NCI-H1417 treated with DMSO at 0.1 percent for 48 hours (cell line): ENCODE measurements around the gene UBXN2A.

Experiments used
- DNase-seq: peaks from one replicate; lab custom pipeline; 2025; lab: John Stamatoyannopoulos, UW

Gene UBXN2A, protein sequence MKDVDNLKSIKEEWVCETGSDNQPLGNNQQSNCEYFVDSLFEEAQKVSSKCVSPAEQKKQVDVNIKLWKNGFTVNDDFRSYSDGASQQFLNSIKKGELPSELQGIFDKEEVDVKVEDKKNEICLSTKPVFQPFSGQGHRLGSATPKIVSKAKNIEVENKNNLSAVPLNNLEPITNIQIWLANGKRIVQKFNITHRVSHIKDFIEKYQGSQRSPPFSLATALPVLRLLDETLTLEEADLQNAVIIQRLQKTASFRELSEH

DNA sequence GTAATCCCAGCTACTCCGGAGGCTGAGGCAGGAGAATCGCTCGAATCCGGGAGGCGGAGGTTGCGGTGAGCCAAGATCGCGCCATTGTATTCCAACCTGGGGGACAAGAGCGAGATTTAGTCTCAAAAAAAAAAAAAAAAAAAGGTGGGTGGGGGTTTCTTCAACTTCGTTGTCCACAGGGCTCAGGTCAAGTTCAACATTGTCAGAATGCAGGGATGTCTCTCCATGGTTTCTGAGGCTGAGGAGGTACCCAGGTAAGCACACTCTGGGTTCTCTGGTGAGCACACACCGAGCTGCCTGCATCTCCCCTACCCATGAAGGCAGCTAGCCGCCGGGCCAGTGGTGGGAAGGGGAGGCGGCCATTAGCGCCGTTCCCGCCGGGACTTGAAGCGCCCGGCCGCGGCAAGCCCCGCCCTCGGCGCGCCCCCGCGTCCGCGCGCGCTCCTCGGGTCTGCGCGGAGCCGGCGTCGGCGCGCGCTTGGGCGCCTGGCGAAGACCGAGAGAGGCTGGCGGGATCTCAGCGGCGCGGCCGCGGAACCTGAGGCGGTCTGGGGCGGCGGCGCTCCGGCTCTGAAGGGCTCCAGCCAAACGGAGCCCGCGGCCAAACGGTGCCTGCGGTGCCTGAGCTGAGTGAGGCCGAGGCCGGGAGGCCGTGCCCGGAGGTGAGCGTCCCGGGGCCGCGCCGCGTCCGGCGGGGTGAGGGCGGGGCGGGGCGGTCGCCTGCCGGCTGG, at the start of gene UBXN2A:
TSS of gene UBXN2A (plus strand) at position 477 of the 731 bp plus-strand sequence. CDS start 17,852 bp downstream, outside the sequence.
- peak; percentile 17 for DNase-seq

GRCh38 chr2:23900133-23900532, 40.1 kb upstream of the UBXN2A start:
- no peak for DNase-seq

DNA sequence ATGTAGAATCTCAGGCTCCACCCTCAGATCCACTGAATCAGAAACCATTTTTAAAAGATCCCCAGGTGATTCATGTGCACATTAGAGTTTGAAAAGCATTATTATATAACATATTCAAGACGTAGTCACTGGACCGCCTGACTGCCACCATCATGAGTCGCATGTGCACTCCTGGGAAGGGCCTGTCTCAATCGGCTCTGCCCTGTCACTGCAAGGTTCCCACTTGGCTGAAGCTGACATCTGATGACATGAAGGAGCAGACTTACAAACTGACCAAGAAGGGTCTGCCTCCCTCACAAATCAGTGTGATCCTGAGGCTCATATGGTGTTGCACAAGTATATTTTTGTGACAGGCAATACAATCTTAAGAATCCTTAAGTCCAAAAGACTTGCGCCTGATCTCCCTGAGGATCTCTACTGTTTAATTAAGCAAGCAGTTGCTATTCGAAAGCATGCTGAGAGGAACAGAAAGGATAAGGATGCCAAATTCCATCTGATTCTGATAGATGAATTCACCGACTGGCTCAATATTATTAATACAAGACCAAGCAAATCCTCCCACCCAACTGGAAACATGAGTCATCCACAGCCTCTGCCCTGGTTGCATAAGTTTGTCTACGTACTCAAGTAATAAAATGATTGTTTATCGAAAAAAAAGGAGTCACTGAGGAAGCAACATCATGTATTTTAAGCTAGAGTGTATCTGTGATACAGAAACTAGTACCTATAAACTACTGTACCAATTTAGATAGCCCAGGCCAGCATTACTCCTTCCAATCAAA, 39.5 kb upstream of the UBXN2A start:
- no peak for DNase-seq

DNA sequence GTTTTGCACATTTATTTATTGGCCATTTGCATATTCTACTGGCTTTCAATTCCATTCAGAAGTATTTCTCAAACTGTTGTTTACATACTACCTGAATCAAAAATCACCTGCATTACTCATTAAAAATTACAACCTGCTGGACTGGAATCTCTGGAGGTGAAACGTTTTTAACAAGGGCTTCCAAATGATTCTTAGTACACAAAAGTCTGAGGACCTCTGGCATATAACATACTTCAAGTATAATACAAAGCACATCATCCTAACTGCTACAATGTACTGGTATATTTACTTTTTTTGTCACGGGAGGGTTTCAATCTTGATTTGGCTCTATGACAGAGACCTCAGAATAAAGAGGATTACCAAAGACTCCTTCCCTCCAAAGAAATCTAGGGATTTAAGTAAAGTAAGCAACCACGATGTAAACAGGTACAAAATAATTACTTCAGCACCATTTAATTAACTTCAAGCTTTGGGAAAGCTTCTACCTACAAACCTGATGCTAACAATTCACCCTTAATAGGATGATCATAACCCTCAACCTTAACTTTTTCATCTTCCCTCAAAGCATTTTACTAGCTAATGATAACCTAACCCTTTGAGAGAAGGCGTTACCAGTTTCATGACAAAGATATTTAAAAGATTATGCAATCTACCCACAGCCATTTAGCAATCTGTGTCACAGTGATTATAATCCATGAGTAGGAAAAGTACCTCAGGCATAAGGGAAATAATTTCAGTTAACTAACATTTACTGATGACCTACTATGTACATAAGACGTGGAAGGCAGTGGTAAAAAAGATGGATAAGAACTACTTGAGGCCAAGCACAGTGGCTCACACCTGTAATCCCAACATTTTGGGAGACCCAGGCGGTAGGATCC, 38.1 kb upstream of the UBXN2A start:
- DNase-seq, result no peak

GRCh38 chr2:23903034-23903433, 37.2 kb upstream of the UBXN2A start:
- no peak for DNase-seq

GRCh38 chr2:23904215-23904614, 36.0 kb upstream of the UBXN2A start:
- no peak for DNase-seq

DNA sequence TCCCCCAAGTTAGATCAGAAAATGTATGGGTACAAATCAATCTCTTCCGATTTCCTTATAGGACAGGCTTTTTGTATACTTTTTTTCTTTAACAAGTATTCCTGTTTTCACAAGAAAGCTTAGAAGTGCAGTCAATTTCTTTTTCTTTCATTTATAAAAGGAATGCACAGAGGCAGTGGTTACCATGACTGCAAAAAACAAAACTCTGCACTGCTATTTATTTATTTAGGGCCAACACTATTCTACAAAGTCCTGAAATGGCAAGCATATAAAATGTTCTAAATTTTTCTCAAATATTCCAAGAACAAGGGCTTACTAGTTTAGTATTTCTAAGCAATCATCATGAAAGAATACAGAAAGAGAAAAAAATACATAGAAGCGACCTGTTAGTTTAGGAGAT, 35.6 kb upstream of the UBXN2A start:
- no peak for DNase-seq

GRCh38 chr2:23905155-23905554, 35.1 kb upstream of the UBXN2A start:
- DNase-seq, result no peak

DNA sequence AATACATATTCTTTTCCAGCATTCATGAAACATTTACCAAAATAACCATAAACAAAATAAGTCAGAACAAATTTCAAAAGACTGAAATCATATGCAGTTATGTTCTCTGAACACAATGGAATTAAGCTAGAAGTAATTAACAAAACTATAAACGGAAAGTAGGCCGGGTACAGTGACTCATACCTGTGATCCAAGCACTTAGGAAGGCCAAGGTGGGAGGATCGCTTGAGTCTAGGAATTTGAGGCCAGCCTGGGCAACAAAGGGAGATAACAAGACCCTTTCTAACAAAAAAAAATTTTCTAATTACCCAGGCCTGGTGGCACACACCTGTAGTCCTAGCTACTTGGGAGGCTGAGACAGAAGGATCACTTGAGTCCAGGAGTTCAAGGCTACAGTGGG, 28.2 kb upstream of the UBXN2A start:
- no peak for DNase-seq

DNA sequence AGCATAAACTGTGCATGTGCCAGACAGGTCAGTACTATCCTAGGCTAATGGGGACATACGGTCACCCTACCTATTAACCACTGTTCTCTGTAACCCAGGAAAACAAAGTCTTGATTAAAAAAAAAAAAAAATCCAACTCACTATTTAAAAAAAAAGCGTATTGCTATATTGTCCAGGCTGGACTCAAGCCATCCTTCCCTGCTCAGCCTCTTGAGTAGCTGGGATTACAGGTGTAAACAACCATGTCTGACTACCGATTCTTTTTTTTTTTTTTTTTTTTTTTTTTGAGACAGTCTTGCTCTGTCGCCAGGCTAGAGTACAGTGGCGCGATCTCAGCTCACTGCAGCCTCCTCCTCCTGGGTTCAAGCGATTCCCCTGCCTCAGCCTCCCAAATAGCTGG, 24.9 kb upstream of the UBXN2A start:
- no peak for DNase-seq

DNA sequence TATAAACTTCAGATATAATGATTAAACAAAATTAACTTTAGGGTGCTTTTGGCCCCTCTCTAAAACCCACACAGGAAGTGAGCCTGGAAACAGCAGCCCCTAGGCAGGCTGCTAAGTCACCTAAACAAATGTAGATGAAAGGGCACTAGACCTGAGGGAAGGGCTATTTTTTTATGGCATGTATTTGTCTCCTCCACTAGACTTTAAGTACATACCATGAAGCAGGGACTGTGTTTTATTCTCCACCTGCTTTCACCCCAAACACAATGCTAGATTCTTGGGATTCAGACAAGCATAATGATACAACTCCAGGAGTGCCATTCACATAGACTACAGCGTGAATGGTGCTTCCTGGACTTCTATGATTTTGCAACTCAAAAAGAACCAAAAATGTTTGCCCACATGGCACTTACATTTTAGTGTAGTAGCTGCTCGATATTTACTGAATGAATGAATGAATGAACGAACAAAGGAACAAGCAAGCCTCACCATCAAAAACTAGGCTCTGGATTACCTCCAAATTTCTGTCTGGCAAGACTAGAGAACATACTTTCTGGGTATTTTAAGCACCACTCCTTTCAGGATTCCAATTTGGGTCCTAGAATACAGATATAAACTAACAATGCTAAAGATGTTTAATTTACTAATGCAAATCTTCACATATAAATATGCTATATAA, 23.4 kb upstream of the UBXN2A start:
- no peak for DNase-seq

- no peak for DNase-seq
These were observed 21.3 kb upstream of the UBXN2A start for GRCh38 chr2:23918837-23919489.

DNA sequence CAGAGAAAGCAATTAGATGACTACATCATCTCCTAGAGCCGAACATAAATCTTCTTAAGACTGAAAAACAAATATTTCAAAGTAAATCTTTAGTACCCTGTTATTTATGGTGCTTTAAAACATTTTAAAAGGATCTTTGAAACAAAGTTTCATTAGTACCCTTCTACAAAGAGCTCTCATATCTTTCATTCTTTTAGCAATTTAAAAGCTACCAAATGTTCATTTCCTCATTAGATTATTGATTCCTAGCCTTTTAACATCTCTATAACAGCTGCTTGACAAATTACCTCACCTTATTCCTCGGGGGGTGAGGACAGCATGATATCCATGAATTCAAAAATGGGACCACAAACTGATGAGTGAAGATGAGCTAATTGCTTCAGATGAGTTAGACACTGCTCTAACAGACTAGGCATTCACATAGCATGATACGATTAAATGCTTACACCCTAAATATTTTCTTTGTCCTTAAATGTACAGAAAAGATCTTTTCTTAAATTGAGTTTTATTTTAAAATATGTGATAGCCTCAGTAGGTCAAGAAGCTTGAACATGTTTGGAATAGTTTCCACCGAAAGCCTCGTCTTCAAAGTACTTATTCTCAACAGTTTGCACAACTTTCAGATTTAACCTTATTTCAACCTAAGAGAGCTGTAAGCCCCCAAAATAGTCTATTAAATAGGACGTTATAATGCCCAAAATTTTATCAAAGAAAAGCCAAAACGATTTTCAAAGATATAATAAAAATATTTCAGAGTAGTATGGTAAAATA, 15.5 kb upstream of the UBXN2A start:
- no peak for DNase-seq

GRCh38 chr2:23925702-23926289, 14.5 kb upstream of the UBXN2A start:
- no peak for DNase-seq

DNA sequence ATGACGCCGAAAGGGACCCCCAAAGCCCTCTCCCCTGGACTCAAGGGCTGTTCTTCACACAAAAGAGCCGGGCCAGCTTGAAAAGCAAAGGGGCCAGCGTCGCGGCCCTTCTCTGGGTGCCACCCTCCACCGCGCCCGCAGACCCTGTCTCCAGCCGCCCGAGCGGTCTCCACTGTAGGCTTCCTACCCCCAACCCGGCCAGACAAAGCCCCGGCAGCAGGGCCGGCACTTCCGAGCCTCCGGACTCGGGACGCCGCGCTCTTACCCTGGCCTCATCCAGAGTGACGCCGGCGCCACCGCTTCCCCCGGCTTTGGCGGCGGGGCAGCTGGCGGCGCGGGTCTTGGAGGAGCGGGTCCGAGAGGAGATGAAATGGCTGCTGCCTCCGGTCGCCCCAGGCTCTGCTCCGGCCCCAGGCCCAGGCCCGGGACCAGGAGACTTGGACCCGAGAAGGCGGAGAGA, 13.9 kb upstream of the UBXN2A start:
- DNase-seq, result no peak

DNA sequence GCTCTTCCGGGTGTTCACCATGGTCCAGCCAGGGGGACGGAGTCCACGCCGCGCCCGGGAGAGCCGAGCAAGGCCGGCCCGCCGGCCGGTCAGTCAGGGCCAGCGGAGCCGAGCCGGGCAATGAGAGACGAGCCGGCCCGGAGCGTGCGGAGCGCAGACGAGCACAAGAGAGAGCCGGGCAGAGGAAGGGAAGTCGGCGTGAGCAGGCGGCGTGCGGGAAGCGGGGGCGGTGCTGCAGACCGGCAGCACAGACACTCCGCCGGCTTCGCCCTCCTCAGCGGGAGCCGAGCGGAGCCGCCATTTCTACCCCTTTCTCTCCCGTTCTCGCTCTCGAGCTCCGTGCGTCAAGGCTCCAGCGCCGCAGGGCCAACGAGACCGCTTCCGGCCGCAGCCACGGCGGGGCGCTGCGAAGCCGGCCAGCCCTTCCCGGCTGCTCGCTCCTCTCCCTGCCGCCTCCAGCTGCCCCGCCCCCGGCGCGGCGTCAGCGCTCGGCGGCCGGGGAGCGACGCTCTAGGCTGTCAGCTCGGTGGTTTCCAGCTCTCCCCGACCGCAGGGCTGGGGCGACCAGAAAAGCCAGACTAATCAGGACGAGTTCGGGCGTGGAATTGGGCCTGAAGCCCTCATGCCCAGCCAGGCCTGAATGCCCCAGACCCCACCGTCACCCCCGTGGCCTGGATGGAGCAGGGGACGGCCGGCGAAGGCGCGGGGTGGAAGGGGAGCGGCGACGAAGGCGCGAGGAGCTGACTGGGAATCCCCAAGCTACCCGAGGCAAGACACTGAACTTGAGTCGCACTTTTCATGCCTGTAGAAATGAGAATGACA, 13.3 kb upstream of the UBXN2A start, which contains the start of gene ATAD2B:
TSS of gene ATAD2B (minus strand) at position 374 of the 822 bp plus-strand sequence. CDS start at position 21, 353 bp downstream.
- peak; percentile 80 for DNase-seq

- no peak for DNase-seq
These were observed 6.0 kb upstream of the UBXN2A start for GRCh38 chr2:23934259-23934658.
